Measurements from ENCODE around the gene BAZ1A.
"Not testable (repeated sequence)": the region's sequence is repeated elsewhere in the genome, so short reads cannot be mapped to it uniquely, and the experiment has no call there.

The BAZ1A gene

GRCh38 chr14:34853041-34853440 is 22.1 kb downstream of the BAZ1A start:
- DNase-seq (ENCODE audit: low spot score), result no peak

DNA sequence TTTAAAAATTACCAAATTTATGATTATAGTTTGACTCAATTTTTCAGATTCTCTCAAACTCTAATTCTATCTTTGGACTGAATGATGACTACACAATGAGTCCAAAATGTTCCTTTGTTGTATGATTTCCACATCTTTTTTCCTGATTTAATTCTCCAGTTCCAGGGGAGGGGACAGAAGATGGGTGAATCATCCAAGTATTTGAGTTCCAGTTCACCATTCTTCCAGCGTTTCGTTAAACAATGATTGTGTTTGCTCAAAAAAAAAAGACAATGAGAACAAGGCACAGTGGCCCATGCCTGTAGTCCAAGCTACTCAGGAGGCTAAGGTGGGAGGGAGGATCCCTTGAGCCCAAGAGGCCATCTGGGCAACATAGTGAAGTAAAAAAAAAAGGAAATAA is 23.8 kb downstream of the BAZ1A start:
- no peak for DNase-seq (ENCODE audit: low spot score)

DNA sequence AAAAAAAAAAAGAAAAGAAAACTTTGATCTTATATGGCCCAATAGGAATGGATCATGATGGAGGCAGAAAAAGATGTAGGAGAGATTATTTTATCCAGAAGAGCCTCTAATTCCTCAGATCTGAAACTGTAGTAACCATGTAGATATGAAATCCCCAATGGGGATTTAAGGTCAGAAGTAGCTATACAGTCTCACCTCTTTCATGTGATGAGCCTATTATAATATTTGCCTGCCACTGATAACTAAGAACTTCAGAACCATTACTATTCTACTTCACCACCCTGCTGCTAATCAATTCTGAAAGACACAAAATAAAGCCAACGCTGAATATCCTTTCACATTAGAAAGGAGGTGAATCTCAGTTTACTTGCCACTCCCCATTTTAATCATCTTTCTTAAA is 29.3 kb downstream of the BAZ1A start:
- no peak for DNase-seq (ENCODE audit: low spot score)

GRCh38 chr14:34843011-34843554 is 32.1 kb downstream of the BAZ1A start:
- peak; percentile 27 for DNase-seq (ENCODE audit: low spot score)

DNA sequence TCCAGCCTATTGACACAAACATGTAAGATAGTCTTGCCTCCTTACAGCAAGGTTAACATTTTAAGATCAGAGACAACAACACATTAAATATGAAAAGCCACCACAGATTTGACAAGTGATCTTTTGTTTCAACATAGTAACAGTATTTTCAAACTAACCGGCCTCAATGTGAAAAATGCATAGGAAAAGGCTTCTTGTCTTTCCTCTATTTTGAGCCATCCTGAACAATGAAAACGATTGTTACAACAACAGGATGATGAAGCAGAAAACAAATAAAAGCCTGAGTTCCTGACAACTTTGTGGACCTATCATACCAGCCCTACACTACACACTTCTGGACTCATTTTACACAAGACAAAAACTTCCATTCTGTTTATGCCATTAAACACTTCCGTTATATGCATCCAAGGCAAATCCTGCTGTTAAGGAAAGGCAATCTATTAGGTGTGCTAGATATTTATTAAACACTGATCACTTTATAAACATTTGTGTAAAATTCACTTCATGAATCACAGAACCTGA is 37.3 kb downstream of the BAZ1A start:
- peak; percentile 59 for DNase-seq (ENCODE audit: low spot score)

GRCh38 chr14:34835312-34835711 is 39.8 kb downstream of the BAZ1A start:
- DNase-seq (ENCODE audit: low spot score), result no peak

DNA sequence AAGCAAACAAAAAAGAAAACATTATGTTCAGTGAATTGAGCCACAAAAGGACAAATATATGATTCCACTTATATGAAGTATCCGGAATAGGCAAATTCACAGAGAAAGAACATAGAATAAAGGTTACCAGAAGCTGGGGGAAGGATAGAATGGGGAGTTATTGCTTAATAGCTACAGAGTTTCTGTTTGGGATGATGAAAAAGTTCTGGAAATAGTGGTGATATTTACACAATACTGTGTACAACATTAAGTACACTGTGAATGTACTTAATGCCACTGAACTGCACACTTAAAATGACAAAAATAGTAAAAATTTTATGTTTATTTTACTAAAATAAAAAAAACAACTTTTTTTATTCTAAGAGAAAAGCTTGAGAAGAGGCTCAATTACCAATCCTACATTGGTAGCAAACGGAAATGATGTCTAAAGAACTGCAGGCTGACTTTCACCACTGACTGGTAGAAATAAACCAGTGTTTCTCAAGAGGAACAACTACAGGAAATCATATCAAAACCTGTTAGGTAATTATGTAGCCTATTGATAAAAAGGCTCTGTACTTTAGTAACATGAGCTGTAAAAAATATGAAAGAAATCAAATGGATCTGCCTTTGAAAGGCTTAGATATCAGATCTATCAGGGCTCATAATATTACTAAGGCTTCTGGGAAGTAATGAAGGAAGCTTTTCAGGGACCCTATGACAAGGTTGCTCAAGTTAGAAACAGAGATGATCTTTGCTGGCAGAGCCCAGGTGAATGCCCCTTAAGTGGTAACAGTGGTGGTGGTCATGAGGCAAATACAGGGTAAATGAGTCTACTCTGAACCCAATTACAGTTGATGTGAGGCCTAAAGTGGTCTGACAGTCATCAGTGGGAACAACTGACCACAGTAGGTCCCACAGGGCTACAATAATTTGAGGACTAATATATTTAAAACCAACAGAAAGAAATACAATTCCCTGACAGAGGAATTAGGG is 41.3 kb downstream of the BAZ1A start:
- DNase-seq (ENCODE audit: low spot score), result no peak

GRCh38 chr14:34826661-34827060 is 48.5 kb downstream of the BAZ1A start:
- DNase-seq (ENCODE audit: low spot score), result no peak

DNA sequence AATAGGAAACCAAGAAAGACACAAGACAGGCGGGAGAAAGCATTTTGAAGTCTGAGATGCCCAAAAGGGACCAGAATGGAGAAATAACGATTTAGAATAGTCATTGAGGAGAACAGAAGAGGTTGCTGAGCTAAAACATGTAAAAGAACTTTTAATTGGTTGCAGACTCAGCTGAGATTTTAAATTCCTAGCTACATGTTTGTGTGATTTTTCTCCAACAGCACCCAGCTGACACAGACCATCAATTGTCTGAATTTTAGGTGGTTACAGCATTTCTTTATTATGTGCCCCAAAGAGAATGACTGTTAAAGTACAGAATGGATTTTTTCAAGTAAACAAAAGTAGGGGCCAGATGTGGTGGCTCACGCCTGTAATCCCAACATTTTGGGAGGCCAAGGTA is 50.3 kb downstream of the BAZ1A start:
- no peak for DNase-seq (ENCODE audit: low spot score)

- no peak for DNase-seq (ENCODE audit: low spot score)
Measured at GRCh38 chr14:34824256-34824655, 50.9 kb downstream of the BAZ1A start.

GRCh38 chr14:34817768-34818167 is 57.4 kb downstream of the BAZ1A start:
- DNase-seq (ENCODE audit: low spot score), result no peak

DNA sequence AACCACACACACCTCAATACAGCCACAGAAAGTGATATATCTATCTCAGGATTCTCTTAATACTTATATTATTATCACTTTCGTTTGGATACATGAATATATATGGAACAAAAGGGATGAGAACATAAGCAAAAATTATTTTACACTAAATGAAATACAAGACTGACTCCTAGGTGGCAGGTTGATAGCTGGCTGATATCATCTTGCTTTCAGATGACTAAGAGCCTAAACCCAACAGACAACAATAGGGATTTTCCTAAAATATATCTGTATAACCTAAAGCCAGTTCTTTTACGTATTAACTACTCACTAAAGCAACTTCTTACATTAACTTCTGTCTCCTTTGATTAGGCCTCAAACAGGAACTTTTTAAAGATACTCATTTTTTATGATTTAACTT is 65.1 kb downstream of the BAZ1A start:
- no peak for DNase-seq (ENCODE audit: low spot score)

- DNase-seq (ENCODE audit: low spot score), result no peak
Measured at GRCh38 chr14:34806257-34806656, 68.9 kb downstream of the BAZ1A start.

- no peak for DNase-seq (ENCODE audit: low spot score)
Measured at GRCh38 chr14:34804933-34805332, 70.2 kb downstream of the BAZ1A start.

- not testable (repeated sequence) for DNase-seq (ENCODE audit: low spot score)
Measured at GRCh38 chr14:34798861-34799260, 76.3 kb downstream of the BAZ1A start.

- no peak for DNase-seq (ENCODE audit: low spot score)
Measured at GRCh38 chr14:34797747-34798583, 77.2 kb downstream of the BAZ1A start.

GRCh38 chr14:34796902-34797301 is 78.3 kb downstream of the BAZ1A start:
- DNase-seq (ENCODE audit: low spot score), result no peak

DNA sequence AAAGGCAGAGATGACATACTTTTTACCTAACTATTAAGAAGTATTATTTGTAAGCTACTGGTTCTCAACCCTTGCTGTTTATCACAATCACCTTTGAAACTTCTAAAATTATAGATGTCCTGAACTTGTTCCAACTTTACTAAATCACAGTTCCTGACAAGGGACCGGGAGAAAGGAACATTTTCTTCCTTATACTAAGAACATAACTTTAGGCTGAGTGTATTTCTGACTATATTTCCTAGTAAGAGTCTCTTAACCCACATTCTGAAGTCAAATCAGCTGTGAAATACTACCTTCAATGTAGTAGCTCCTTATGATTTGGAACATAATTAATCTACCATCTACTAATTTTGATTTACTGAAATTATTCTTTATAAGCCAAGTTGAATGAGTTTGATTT is 80.2 kb downstream of the BAZ1A start:
- no peak for DNase-seq (ENCODE audit: low spot score)

DNA sequence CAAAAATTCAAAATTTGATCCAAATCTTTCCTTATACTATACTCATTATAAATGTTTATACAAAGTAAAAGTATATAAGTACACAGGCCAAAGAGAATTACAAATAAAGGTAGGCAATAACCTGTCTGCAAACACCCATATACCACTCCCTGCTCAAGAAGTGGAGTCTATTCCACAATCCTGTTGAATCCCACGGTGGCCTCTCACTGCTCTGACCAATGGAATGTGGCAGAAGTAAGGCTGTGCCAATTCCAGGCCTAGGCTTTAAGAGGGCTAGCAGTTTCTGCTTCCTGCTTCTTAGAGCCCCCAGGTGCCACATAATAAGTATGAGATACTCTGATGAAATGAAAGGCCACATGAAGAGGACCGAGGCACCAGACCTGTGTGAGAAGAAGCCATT is 80.9 kb downstream of the BAZ1A start:
- no peak for DNase-seq (ENCODE audit: low spot score)

GRCh38 chr14:34792598-34792997 is 82.6 kb downstream of the BAZ1A start:
- no peak for DNase-seq (ENCODE audit: low spot score)

DNA sequence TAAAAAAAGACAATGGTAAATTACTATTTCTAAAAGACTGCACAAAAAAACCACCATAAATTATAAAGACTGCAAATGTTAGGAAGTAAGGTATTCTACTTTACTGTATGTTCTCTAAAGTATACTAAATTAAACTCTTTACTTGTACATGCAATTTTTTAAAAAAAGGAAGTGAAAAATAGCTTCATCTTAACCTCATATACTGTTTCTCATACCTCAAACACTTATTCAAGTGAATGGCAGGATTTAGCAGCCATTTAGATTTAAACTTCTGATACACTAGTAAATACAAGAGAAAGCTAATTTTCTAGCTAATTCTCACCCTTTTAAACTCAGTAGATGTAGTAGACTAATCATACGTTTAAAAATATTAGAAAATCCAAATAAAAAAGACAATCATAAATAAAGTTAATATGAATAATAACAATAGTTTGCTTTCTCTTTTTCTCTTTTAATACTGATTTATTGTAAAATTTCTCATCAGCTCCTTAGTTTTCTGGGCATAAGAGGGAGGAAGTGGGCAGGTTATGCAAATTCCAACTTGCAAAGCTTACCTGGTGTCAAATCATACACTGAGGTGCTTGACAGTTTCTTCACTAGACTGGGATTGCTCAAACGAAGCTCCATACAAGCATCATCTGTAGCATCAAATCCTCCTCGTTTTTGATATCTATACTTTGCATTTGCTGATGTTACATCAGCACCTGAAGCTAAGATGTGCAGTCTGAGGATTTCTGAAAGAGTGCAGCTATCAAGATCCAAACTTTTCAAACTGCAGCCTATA is 89.7 kb downstream of the BAZ1A start:
- no peak for DNase-seq (ENCODE audit: low spot score)

- DNase-seq (ENCODE audit: low spot score), result no peak
Measured at GRCh38 chr14:34782031-34782430, 93.1 kb downstream of the BAZ1A start.
